ENCODE results near the gene EDIL3. TPM values are rescaled to one million over a fixed set of nuclear protein-coding genes. Genes with fewer than 3 reads are reported as not detected.

EDIL3 gene
- total RNA-seq, 1 experiment from 2014 or later, result 0.32 TPM

DNA sequence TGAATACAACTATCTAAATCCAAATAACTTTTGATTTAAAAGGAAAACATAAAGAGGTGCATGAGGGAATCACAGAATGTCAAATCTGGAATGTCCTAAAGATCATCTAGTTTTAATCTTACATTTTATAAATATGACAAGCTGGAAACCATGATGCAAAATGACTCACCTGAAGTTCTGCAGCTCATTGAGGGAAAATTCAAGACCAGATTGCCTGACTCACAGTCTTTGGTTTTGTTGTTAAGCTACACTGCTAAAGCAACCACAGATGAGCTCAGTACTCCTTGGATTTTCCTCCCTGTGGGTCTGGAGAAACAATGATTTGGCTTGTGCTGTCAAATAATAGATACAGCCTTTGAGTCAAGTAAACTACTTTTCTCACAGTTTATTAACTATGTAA lies 19.1 kb upstream of the EDIL3 start:
- H3K4me2 ChIP-seq (ENCODE audit: low read length), result no peak overlapping the region
- H3K79me2 ChIP-seq (ENCODE audit: insufficient read depth, low read length), result no peaks in the 10 kb centered on the region
- no peaks in the 10 kb centered on the region for H4K20me1 ChIP-seq (ENCODE audit: insufficient read depth)
- ATAC-seq (no peak), DNase-seq (ENCODE audit: low read depth, low spot score) (peak; percentile 35)
- intact Hi-C loops (cut with micrococcal nuclease), result no loop called here
- BruUV-seq (replicated peaks), result no TSS peak
- H2AFZ ChIP-seq (ENCODE audit: low read depth, low read length, poor library complexity, severe bottlenecking), result peak overlapping the region; percentile 50
- CTCF ChIA-PET, result no interaction called here
- no peak overlapping the region for H3K27ac ChIP-seq (ENCODE audit: low read depth, low read length)
- TF ChIP-seq CBX3 (IDR thresholded peaks at IDR 0.05; ENCODE audit: low read depth) (0 out of 2 replicates have a peak, but pooled peaks have one; percentile 16), YY1 (IDR thresholded peaks at IDR 0.05; ENCODE audit: extremely low read depth, insufficient replicate concordance, low read depth, low read length) (no peak), FOSL1 (IDR thresholded peaks at IDR 0.05; ENCODE audit: low read depth) (peak; percentile 39; the same call in 1 of the 2 replicates)
- H3K9me2 ChIP-seq (ENCODE audit: insufficient read depth), result no peaks in the 10 kb centered on the region
- no peaks in the 10 kb centered on the region for H3K9me3 ChIP-seq (ENCODE audit: control insufficient read depth in 1 of 2, insufficient read depth in 1 of 2, low read depth in 1 of 2, low read length in 2 of 2)
- H3K27me3 ChIP-seq (ENCODE audit: insufficient read depth, low read length), result no peaks in the 10 kb centered on the region
- RAD21 ChIA-PET (ENCODE audit: low non-redundant PET in 1 of 2, low total read pairs in 2 of 2, uncharacterized antibody in 2 of 2, unreplicated experiment in 2 of 2), result no interaction called here
- POLR2A ChIA-PET, result no interaction called here
- H3K36me3 ChIP-seq (ENCODE audit: control insufficient read depth in 1 of 2, insufficient read depth in 2 of 2, low read length in 2 of 2), result no peaks in the 10 kb centered on the region
- no peak overlapping the region for H3K4me3 ChIP-seq (replicated peaks in 1 of 2; ENCODE audit: low read depth in 1 of 2, low read length in 2 of 2)
- H3K4me1 ChIP-seq (ENCODE audit: control insufficient read depth in 1 of 2, insufficient read depth in 2 of 2, low read length in 2 of 2), result no peaks in the 10 kb centered on the region
- no peak overlapping the region for H3K9ac ChIP-seq (ENCODE audit: low read length)

DNA sequence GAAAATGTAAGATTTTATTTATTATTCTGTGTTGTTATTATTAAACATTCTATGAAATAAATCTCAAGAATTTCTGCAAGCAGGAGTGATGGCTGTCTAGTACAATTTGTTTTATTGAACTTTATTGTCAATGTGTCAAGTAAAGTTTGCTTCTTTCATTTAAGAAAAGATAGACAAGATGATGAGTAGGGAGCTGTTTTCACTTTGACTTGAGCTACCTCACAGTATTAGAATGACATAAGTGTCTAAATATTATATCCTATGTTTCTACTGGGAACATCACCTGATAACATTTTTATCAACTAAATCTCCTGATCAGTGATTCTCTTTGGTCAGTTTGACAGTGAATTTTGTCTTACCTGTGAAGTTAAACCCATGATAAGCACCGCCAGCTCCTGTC lies 12.7 kb upstream of the EDIL3 start:
- CTCF ChIA-PET, result no interaction called here
- Histone ChIP-seq H2AFZ (ENCODE audit: low read depth, low read length, poor library complexity, severe bottlenecking) (peak overlapping the region; percentile 8), H3K9ac (ENCODE audit: low read length) (no peak overlapping the region), H3K4me2 (ENCODE audit: low read length) (no peak overlapping the region), H3K36me3 (ENCODE audit: control insufficient read depth in 1 of 2, insufficient read depth in 2 of 2, low read length in 2 of 2) (no peaks in the 10 kb centered on the region), H3K4me3 (replicated peaks in 1 of 2; ENCODE audit: low read depth in 1 of 2, low read length in 2 of 2) (no peak overlapping the region), H4K20me1 (ENCODE audit: insufficient read depth) (no peaks in the 10 kb centered on the region), H3K4me1 (ENCODE audit: control insufficient read depth in 1 of 2, insufficient read depth in 2 of 2, low read length in 2 of 2) (peaks cover 0 to 6% of the 10 kb centered on the region in 2 experiments; a peak in 1 of 4 replicates), H3K9me2 (ENCODE audit: insufficient read depth) (no peaks in the 10 kb centered on the region; the same call in 1 of the 2 replicates), H3K27ac (ENCODE audit: low read depth, low read length) (no peak overlapping the region), H3K27me3 (ENCODE audit: insufficient read depth, low read length) (no peaks in the 10 kb centered on the region), H3K9me3 (ENCODE audit: control insufficient read depth in 1 of 2, insufficient read depth in 1 of 2, low read depth in 1 of 2, low read length in 2 of 2) (no peaks in the 10 kb centered on the region), H3K79me2 (ENCODE audit: insufficient read depth, low read length) (no peaks in the 10 kb centered on the region)
- no peak for ATAC-seq
- intact Hi-C loops (cut with micrococcal nuclease), result no loop called here
- no TSS peak for BruUV-seq (replicated peaks)
- DNase-seq (ENCODE audit: low read depth, low spot score), result no peak
- TF ChIP-seq POLR2AphosphoS5 (IDR thresholded peaks at IDR 0.05; ENCODE audit: low read depth, low read length) (no peak), POLR2A (IDR thresholded peaks at IDR 0.05; ENCODE audit: borderline replicate concordance, extremely low read depth, insufficient read depth, insufficient read length) (no peak)
- POLR2A ChIA-PET, result no interaction called here
- RAD21 ChIA-PET (ENCODE audit: low non-redundant PET in 1 of 2, low total read pairs in 2 of 2, uncharacterized antibody in 2 of 2, unreplicated experiment in 2 of 2), result no interaction called here

Data from HCT116 (cell line).